Neutrophil (primary cell): Measurements from ENCODE around the gene PXK.
"Not testable (repeated sequence)": the region's sequence is repeated elsewhere in the genome, so short reads cannot be mapped to it uniquely, and the experiment has no call there.

Experiments used
- H3K27ac ChIP-seq: fragments of 200-600 bp; sonication (generic); 2 replicates; pipeline ENCODE4 v1.5.1; 2016; ENCODE audit warnings: mild to moderate bottlenecking, moderate library complexity
- H3K27me3 ChIP-seq: fragments of 200-600 bp; sonication (generic); 2 replicates; pipeline ENCODE4 v1.6.0; 2016; ENCODE audit warnings: mild to moderate bottlenecking
- H3K36me3 ChIP-seq: fragments of 200-600 bp; sonication (generic); 2 replicates; pipeline ENCODE4 v1.5.1; 2017
- H3K4me1 ChIP-seq, 2 experiments: fragments of 200-600 bp in 1 of 2; sonication (generic) in 1 of 2; 1 replicate in 1 of 2; 2 replicates in 1 of 2; pipeline versions ENCODE4 v1.5.1 to v1.6.1; 2013 to 2016; ENCODE audit warnings: low read depth in 1 of 2, low read length in 1 of 2, mild to moderate bottlenecking in 1 of 2, moderate library complexity in 1 of 2; ENCODE audit not compliant: control insufficient read depth in 1 of 2, insufficient read depth in 1 of 2
- H3K4me3 ChIP-seq, 2 experiments: fragments of 200-600 bp in 1 of 2; sonication (generic) in 1 of 2; 1 replicate in 1 of 2; 2 replicates in 1 of 2; pipeline ENCODE4 v1.5.1; 2013 to 2016; ENCODE audit warnings: low read depth in 1 of 2, low read length in 1 of 2, mild to moderate bottlenecking in 1 of 2, moderate library complexity in 1 of 2
- H3K9me3 ChIP-seq: fragments of 200-600 bp; sonication (generic); 2 replicates; pipeline ENCODE4 v1.5.1; 2016
- TF ChIP-seq, protein P1 (sequence below): fragments of 200-600 bp; sonication (generic); IDR thresholded peaks from 2 replicates; pipeline ENCODE4 v1.5.1; 2016; ENCODE audit warnings: antibody characterized with exemption

PXK gene

DNA sequence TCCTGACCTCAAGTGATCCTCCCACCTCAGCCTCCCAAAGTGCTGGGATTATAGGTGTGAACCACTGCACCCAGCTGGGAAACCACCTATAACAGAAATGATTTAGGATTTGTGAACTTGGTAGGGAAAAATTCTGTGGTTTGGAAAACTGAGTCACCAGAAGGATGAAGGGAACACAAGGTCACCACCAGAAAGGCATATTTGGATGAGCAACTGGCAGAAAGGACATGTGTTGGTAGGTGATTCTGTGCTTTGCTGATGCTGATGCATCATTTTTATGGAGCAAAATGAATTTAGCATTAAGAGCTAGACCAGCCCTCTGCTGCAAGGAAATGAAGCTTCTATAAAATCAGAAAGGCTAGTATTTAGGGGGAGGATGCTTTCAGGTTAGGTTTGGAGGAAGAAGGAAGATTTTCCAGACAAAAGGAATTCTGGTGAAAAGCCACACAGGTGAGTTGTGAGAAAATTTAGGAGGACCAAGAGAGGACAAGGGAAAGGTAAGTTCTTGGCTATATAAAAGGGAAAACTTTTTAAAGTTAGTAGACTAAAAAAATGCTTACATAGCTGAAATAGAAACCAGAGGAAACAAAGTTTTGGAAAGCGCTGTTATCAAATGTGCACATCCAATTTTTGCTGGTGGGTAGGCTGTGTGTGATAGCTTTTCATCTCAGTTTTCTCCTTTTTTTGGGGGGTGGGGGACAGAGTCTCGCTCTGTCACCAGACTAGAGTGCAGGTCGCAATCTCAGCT, 3.6 kb downstream of the PXK start:
- Histone ChIP-seq H3K4me3 (peak overlapping the region; percentile 15 to 73), H3K36me3 (peaks cover 6% of the 10 kb centered on the region), H3K27me3 (no peaks in the 10 kb centered on the region), H3K4me1 (peaks cover 36 to 51% of the 10 kb centered on the region in 2 experiments), H3K9me3 (no peaks in the 10 kb centered on the region), H3K27ac (peak overlapping the region; percentile 93)
- TF ChIP-seq, protein P1, sequence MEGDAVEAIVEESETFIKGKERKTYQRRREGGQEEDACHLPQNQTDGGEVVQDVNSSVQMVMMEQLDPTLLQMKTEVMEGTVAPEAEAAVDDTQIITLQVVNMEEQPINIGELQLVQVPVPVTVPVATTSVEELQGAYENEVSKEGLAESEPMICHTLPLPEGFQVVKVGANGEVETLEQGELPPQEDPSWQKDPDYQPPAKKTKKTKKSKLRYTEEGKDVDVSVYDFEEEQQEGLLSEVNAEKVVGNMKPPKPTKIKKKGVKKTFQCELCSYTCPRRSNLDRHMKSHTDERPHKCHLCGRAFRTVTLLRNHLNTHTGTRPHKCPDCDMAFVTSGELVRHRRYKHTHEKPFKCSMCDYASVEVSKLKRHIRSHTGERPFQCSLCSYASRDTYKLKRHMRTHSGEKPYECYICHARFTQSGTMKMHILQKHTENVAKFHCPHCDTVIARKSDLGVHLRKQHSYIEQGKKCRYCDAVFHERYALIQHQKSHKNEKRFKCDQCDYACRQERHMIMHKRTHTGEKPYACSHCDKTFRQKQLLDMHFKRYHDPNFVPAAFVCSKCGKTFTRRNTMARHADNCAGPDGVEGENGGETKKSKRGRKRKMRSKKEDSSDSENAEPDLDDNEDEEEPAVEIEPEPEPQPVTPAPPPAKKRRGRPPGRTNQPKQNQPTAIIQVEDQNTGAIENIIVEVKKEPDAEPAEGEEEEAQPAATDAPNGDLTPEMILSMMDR = no peak

DNA sequence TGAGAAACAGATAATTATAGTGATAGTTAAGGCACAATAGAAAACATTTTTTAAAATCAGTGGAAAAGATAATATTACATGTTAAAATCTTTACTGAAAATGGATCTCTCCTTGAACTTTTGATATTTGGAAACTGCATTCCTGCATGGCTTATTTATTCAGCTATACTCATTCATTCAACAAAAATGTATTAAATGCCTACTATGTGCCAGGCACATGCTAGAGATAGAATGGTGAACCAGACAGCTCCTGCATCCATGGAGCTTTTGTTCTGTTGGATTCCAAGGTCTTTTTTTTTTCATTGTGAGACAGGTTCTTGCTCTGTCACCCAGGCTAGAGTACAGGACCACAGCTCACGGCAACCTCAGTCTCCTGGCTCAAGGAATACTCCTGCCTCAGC, 4.5 kb downstream of the PXK start:
- Histone ChIP-seq H3K36me3 (peaks cover 9% of the 10 kb centered on the region), H3K4me1 (peaks cover 34 to 47% of the 10 kb centered on the region in 2 experiments), H3K9me3 (no peaks in the 10 kb centered on the region), H3K27me3 (no peaks in the 10 kb centered on the region), H3K27ac (peak overlapping the region; percentile 93), H3K4me3 (no peak overlapping the region)
- TF ChIP-seq, protein P1 = no peak

GRCh38 chr3:58339146-58339545, 6.5 kb downstream of the PXK start:
- H3K4me3 ChIP-seq, H3K27ac ChIP-seq, H3K9me3 ChIP-seq, H3K27me3 ChIP-seq: not testable (repeated sequence)
- Histone ChIP-seq H3K4me1 (peaks cover 23 to 41% of the 10 kb centered on the region in 2 experiments), H3K36me3 (peaks cover 21% of the 10 kb centered on the region)

- Histone ChIP-seq H3K9me3 (no peaks in the 10 kb centered on the region), H3K4me3 (no peak overlapping the region), H3K27me3 (no peaks in the 10 kb centered on the region), H3K27ac (peak overlapping the region; percentile 42), H3K36me3 (peaks cover 21% of the 10 kb centered on the region), H3K4me1 (peaks cover 16 to 32% of the 10 kb centered on the region in 2 experiments)
- TF ChIP-seq, protein P1 = no peak
Observed at GRCh38 chr3:58340594-58341244, 8.0 kb downstream of the PXK start.

GRCh38 chr3:58341376-58341775, 8.7 kb downstream of the PXK start:
- H3K36me3 ChIP-seq = peaks cover 21% of the 10 kb centered on the region
- TF ChIP-seq, protein P1 = no peak
- H3K4me3 ChIP-seq = no peak overlapping the region
- peak overlapping the region; percentile 42 for H3K27ac ChIP-seq
- H3K4me1 ChIP-seq = peaks cover 17 to 31% of the 10 kb centered on the region in 2 experiments
- no peaks in the 10 kb centered on the region for H3K9me3 ChIP-seq
- no peaks in the 10 kb centered on the region for H3K27me3 ChIP-seq

DNA sequence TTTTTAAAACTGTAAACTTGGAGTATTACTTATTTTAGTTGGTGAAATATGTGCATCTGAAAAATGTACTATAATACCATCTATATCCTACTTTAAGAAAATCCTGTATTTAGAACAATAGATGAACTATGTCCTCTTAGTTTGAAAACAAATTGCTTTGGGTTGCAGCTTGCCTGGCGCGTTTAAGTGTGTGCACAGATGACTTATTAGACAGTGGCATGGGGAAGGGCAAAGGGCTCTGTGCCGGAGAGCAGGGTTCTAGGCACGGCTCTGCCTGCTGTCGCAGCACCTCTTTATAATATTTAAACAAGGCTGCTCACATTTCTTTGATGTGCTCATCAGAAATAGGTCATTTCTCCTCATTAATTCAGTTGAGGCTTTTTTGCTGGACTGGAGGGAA, 10.0 kb downstream of the PXK start:
- H3K9me3 ChIP-seq = no peaks in the 10 kb centered on the region
- no peaks in the 10 kb centered on the region for H3K27me3 ChIP-seq
- no peak overlapping the region for H3K27ac ChIP-seq
- peaks cover 17% of the 10 kb centered on the region for H3K36me3 ChIP-seq
- H3K4me1 ChIP-seq = peaks cover 11 to 20% of the 10 kb centered on the region in 2 experiments
- TF ChIP-seq, protein P1 = no peak
- no peak overlapping the region for H3K4me3 ChIP-seq
